Measurements from ENCODE around the gene EDN1.

GRCh38 chr6:12296255-12296573 is 6.1 kb downstream of the EDN1 start:
- TF ChIP-seq POLR2A (IDR thresholded peaks at IDR 0.05; ENCODE audit: low read depth): no peak
- TF ChIP-seq CTCF (IDR thresholded peaks at IDR 0.05): no peak
- TF ChIP-seq EP300 (IDR thresholded peaks at IDR 0.05): no peak
- TF ChIP-seq POLR2AphosphoS5 (IDR thresholded peaks at IDR 0.05): no peak

All from esophagus muscularis mucosa (tissue), 4 donors.